ENCODE data around the gene UBE2QL1. TPM values are rescaled to one million over a fixed set of nuclear protein-coding genes. Genes with fewer than 3 reads are reported as not detected.

The UBE2QL1 gene
- total and polyA plus RNA-seq, 8 donors = 0.58 to 6.1 (median 0.95) TPM; not detected in 1

DNA sequence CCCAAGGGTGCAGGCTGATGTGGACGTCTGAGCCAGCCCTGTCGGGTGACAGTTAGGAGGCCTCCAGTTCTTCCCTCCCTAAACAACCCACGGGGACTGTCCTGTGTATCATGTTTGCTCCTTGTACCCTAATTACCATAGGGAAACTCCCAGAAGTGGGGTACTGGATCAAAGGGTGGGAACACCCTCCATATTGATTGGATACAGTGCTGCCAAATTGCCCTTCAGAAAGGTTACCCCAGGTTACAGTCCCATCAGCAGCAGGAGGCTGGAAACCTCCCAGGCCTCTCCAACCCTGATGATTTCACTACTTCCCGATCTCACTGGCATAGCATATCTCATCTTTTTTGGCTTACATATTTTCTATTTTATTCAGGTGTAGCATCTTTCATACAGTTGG lies 22.0 kb downstream of the UBE2QL1 start:
- peak in 1 of 2 donors; percentile 13 for DNase-seq
- Histone ChIP-seq H3K4me1 (no peaks in the 10 kb centered on the region), H3K27me3 (peaks cover 0 to 12% (median 0%) of the 10 kb centered on the region in 3 donors), H3K27ac (no peak overlapping the region), H3K9me3 (peaks cover 0 to 6% (median 3%) of the 10 kb centered on the region in 4 donors), H3K4me3 (no peak overlapping the region), H3K36me3 (no peaks in the 10 kb centered on the region)
- TF ChIP-seq EP300 (IDR thresholded peaks at IDR 0.05) = no peak
- no peak for TF ChIP-seq POLR2A (IDR thresholded peaks at IDR 0.05)
- TF ChIP-seq POLR2AphosphoS5 (IDR thresholded peaks at IDR 0.05) = no peak
- TF ChIP-seq, protein P1, sequence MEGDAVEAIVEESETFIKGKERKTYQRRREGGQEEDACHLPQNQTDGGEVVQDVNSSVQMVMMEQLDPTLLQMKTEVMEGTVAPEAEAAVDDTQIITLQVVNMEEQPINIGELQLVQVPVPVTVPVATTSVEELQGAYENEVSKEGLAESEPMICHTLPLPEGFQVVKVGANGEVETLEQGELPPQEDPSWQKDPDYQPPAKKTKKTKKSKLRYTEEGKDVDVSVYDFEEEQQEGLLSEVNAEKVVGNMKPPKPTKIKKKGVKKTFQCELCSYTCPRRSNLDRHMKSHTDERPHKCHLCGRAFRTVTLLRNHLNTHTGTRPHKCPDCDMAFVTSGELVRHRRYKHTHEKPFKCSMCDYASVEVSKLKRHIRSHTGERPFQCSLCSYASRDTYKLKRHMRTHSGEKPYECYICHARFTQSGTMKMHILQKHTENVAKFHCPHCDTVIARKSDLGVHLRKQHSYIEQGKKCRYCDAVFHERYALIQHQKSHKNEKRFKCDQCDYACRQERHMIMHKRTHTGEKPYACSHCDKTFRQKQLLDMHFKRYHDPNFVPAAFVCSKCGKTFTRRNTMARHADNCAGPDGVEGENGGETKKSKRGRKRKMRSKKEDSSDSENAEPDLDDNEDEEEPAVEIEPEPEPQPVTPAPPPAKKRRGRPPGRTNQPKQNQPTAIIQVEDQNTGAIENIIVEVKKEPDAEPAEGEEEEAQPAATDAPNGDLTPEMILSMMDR (IDR thresholded peaks at IDR 0.05) = no peak
- 81 to 94% (median 91%) methylated on average over 1 to 4 of the region's 4 CpGs for WGBS, 5 donors
- intact Hi-C loops (cut with DNase I; ENCODE audit: low total_unique reads) = no loop called here

DNA sequence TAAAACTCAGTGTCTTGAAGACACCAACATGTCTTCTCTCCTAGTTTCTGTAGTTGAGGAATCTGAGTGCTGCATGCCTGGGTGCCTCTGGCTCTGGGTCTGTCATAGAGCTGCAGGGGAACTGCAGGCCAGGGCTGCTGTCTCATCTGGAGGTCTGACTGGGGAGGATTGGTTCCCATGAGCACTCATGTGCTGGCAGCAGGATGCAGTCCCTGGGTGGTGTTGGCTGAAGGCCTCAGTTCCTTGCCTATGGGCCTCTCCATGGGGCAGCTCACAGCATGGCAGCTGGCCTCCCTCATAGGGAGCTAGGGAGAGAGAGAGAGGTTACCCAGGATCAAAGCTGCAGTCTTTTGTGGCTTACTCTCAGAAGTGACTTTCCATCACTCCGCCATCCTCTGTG lies 22.6 kb downstream of the UBE2QL1 start:
- peaks cover 0 to 6% (median 3%) of the 10 kb centered on the region in 4 donors for H3K9me3 ChIP-seq
- intact Hi-C loops (cut with DNase I; ENCODE audit: low total_unique reads) = no loop called here
- H3K4me3 ChIP-seq = no peak overlapping the region
- H3K27ac ChIP-seq = no peak overlapping the region
- H3K4me1 ChIP-seq = no peaks in the 10 kb centered on the region
- TF ChIP-seq POLR2AphosphoS5 (IDR thresholded peaks at IDR 0.05) (no peak), POLR2A (IDR thresholded peaks at IDR 0.05) (no peak), EP300 (IDR thresholded peaks at IDR 0.05) (no peak)
- TF ChIP-seq, protein P1 (IDR thresholded peaks at IDR 0.05) = no peak
- 88 to 100% (median 98%) methylated on average over 1 of the region's 1 CpG for WGBS, 5 donors
- H3K27me3 ChIP-seq = peaks cover 0 to 6% (median 0%) of the 10 kb centered on the region in 3 donors
- no peaks in the 10 kb centered on the region for H3K36me3 ChIP-seq
- peak in 1 of 2 donors; percentile 9 for DNase-seq

DNA sequence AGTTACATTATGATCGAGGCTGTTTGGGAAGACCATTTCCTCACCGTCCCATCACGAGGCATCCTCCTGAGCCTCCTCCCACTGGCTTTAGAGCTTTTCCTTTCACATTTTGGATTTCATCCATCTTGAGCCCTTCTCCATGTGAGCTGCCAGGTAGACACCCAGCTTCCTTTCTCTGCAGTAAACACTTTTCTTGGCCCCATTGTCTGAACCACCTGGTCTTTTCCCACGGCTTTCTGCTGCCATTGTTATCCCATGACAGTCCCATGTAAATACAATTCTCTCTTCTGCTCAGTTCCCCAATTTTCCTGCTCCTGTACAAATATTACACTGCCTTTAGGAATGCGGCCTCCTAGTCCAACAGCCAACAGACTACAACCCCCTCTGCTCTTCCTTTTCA lies 24.1 kb downstream of the UBE2QL1 start:
- H3K27ac ChIP-seq = no peak overlapping the region
- TF ChIP-seq POLR2AphosphoS5 (IDR thresholded peaks at IDR 0.05) = no peak
- TF ChIP-seq EP300 (IDR thresholded peaks at IDR 0.05) = no peak
- no peak for TF ChIP-seq POLR2A (IDR thresholded peaks at IDR 0.05)
- TF ChIP-seq, protein P1 (IDR thresholded peaks at IDR 0.05) = no peak
- 69 to 78% (median 75%) methylated on average over 5 of the region's 5 CpGs for WGBS, 5 donors
- peaks cover 0 to 5% (median 0%) of the 10 kb centered on the region in 3 donors for H3K27me3 ChIP-seq
- H3K4me1 ChIP-seq = no peaks in the 10 kb centered on the region
- H3K9me3 ChIP-seq = peaks cover 0 to 6% (median 3%) of the 10 kb centered on the region in 4 donors
- H3K4me3 ChIP-seq = no peak overlapping the region
- intact Hi-C loops (cut with DNase I; ENCODE audit: low total_unique reads) = no loop called here
- DNase-seq = peak in 1 of 2 donors; percentile 21
- H3K36me3 ChIP-seq = no peaks in the 10 kb centered on the region

DNA sequence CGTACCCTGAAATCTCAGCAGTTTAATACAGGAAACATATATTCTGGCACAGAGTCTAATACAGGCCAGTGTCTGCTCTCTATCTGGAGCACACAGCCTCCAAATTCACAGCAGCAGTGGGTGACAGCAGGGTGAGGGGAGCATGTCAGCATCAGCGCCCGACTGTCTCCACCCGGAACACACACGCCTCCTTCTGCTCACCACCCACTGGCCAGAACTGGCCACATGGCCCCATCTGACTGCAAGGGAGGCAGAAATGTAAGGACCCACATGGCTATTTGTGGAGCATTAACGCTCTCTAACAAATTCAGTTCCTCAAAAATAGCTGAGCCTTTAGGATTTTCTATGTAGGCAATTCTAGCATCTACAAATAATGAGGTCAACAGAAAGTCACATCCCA lies 24.6 kb downstream of the UBE2QL1 start:
- Histone ChIP-seq H3K36me3 (no peaks in the 10 kb centered on the region), H3K4me1 (no peaks in the 10 kb centered on the region), H3K27me3 (peaks cover 0 to 2% (median 0%) of the 10 kb centered on the region in 3 donors), H3K9me3 (peaks cover 0 to 6% (median 3%) of the 10 kb centered on the region in 4 donors), H3K27ac (no peak overlapping the region), H3K4me3 (no peak overlapping the region)
- intact Hi-C loops (cut with DNase I; ENCODE audit: low total_unique reads) = no loop called here
- peak in 1 of 2 donors; percentile 19 for DNase-seq
- 82 to 91% (median 86%) methylated on average over 6 of the region's 6 CpGs for WGBS, 5 donors
- TF ChIP-seq EP300 (IDR thresholded peaks at IDR 0.05) (no peak), POLR2A (IDR thresholded peaks at IDR 0.05) (no peak), POLR2AphosphoS5 (IDR thresholded peaks at IDR 0.05) (no peak)
- TF ChIP-seq, protein P1 (IDR thresholded peaks at IDR 0.05) = no peak
